IMR-90 (cell line): Measurements from ENCODE around the gene GATA2. TPM values are rescaled to one million over a fixed set of nuclear protein-coding genes. Genes with fewer than 3 reads are reported as not detected.

Experiments
- ATAC-seq: fragments of 200-7000 bp; cut with Tn5 transposase; 2 replicates; pipeline ENCODE4 v1.9.1; 2020; ENCODE audit warnings: low read depth, mild to moderate bottlenecking, moderate library complexity
- BruUV-seq: library from RNA; stranded (reverse); fragments of 400-500 nt; replicated peaks from 2 replicates; lab custom pipeline; 2021; lab: Mats Ljungman, UMichigan
- CTCF ChIA-PET: fragments of 300-600 bp; formaldehyde crosslinking; extraction: SDS; loops from one replicate; lab custom pipeline; 2021; ENCODE audit warnings: antibody characterized with exemption; lab: Yijun Ruan, JAX
- POLR2A ChIA-PET: fragments of 300-600 bp; sonication (Branson Sonifier 250); formaldehyde crosslinking; loops from one replicate; lab custom pipeline; 2022; ENCODE audit warnings: antibody characterized with exemption; ENCODE audit not compliant: unreplicated experiment; lab: Charles Lee
- DNase-seq: peaks from one replicate; pipeline ENCODE4 v3.0.0; 2013
- H2AFZ ChIP-seq: replicated peaks from 2 replicates; pipeline ENCODE3; 2013; ENCODE audit warnings: low read length, mild to moderate bottlenecking; ENCODE audit not compliant: poor library complexity
- H2AK5ac ChIP-seq: 2 replicates; pipeline ENCODE4 v1.6.1; 2013; ENCODE audit warnings: low read depth, low read length, inconsistent platforms
- H2AK9ac ChIP-seq: replicated peaks from 2 replicates; pipeline ENCODE3; 2013; ENCODE audit warnings: mild to moderate bottlenecking, low read depth, low read length, moderate library complexity; ENCODE audit not compliant: poor library complexity
- H2BK120ac ChIP-seq: 2 replicates; pipeline ENCODE4 v1.6.1; 2013; ENCODE audit warnings: low read depth, low read length, inconsistent platforms
- H2BK15ac ChIP-seq: 3 replicates; pipeline ENCODE4 v1.6.1; 2013; ENCODE audit warnings: low read depth, low read length, inconsistent platforms
- H2BK20ac ChIP-seq: 2 replicates; pipeline ENCODE4 v1.6.1; 2013; ENCODE audit warnings: low read depth, mild to moderate bottlenecking, inconsistent platforms, low read length, moderate library complexity
- H2BK5ac ChIP-seq: 2 replicates; pipeline ENCODE4 v1.6.1; 2013; ENCODE audit warnings: mild to moderate bottlenecking, low read depth, low read length, inconsistent platforms; ENCODE audit not compliant: poor library complexity, severe bottlenecking
- H3K14ac ChIP-seq: replicated peaks from 2 replicates; pipeline ENCODE4 v1.6.1; 2013; ENCODE audit warnings: low read depth, low read length, inconsistent platforms
- H3K18ac ChIP-seq: 2 replicates; pipeline ENCODE4 v1.6.1; 2013; ENCODE audit warnings: low read depth, low read length, control low read depth
- H3K23ac ChIP-seq: 2 replicates; pipeline ENCODE4 v1.6.1; 2013; ENCODE audit warnings: low read depth, low read length, inconsistent platforms
- H3K27ac ChIP-seq: 2 replicates; pipeline ENCODE4 v1.5.1; 2013; ENCODE audit warnings: mild to moderate bottlenecking, control low read depth, low read length; ENCODE audit not compliant: insufficient read depth
- H3K27me3 ChIP-seq: 2 replicates; pipeline ENCODE4 v1.6.1; 2013; ENCODE audit warnings: low read length; ENCODE audit not compliant: control insufficient read depth, insufficient read depth
- H3K36me3 ChIP-seq: 2 replicates; pipeline ENCODE4 v1.6.1; 2013; ENCODE audit warnings: low read length, mixed read lengths; ENCODE audit not compliant: control insufficient read depth, insufficient read depth
- H3K4ac ChIP-seq: 2 replicates; pipeline ENCODE4 v1.6.1; 2013; ENCODE audit warnings: low read depth, low read length, inconsistent platforms
- H3K4me1 ChIP-seq: 2 replicates; pipeline ENCODE4 v1.6.1; 2013; ENCODE audit warnings: low read length, mixed read lengths; ENCODE audit not compliant: control insufficient read depth, insufficient read depth
- H3K4me2 ChIP-seq: 2 replicates; pipeline ENCODE4 v1.6.1; 2013; ENCODE audit warnings: low read depth, mild to moderate bottlenecking, control low read depth, low read length, moderate library complexity
- H3K4me3 ChIP-seq: 2 replicates; pipeline ENCODE4 v1.5.1; 2013; ENCODE audit warnings: low read depth, mild to moderate bottlenecking, control low read depth, low read length, moderate library complexity; ENCODE audit not compliant: insufficient read depth
- H3K56ac ChIP-seq: 2 replicates; pipeline ENCODE4 v1.6.1; 2013; ENCODE audit warnings: low read length, inconsistent platforms; ENCODE audit not compliant: insufficient read depth; ENCODE audit errors: extremely low read depth
- H3K79me1 ChIP-seq, 2 experiments: 2 replicates each; pipeline ENCODE4 v1.6.1; 2013; ENCODE audit warnings: low read length in 2 of 2, inconsistent platforms in 1 of 2, low read depth in 1 of 2
- H3K9ac ChIP-seq: 2 replicates; pipeline ENCODE4 v1.6.1; 2013; ENCODE audit warnings: low read depth, low read length, control low read depth
- H3K9me1 ChIP-seq: 2 replicates; pipeline ENCODE4 v1.6.1; 2013; ENCODE audit warnings: low read length, inconsistent platforms; ENCODE audit not compliant: insufficient read depth
- H3K9me3 ChIP-seq: 2 replicates; pipeline ENCODE4 v1.6.1; 2013; ENCODE audit warnings: low read length; ENCODE audit not compliant: control insufficient read depth, insufficient read depth
- H4K20me1 ChIP-seq: 2 replicates; pipeline ENCODE4 v1.6.1; 2013; ENCODE audit warnings: low read length, inconsistent platforms; ENCODE audit not compliant: insufficient read depth
- H4K5ac ChIP-seq: 2 replicates; pipeline ENCODE4 v1.6.1; 2013; ENCODE audit warnings: mild to moderate bottlenecking, low read depth, low read length, control low read depth
- H4K8ac ChIP-seq, 2 experiments: 2 replicates each; pipeline ENCODE4 v1.6.1; 2013; ENCODE audit warnings: low read depth in 2 of 2, low read length in 2 of 2, control low read depth in 1 of 2, inconsistent platforms in 1 of 2
- H4K91ac ChIP-seq: 2 replicates; pipeline ENCODE4 v1.6.1; 2013; ENCODE audit warnings: low read depth, low read length, inconsistent platforms; ENCODE audit not compliant: insufficient read depth
- CEBPB ChIP-seq: IDR thresholded peaks from 2 replicates; pipeline ENCODE4 v1.6.1; 2012; ENCODE audit warnings: low read depth, low read length, improper control_type of control experiment
- CTCF ChIP-seq: conservative IDR thresholded peaks from 2 replicates; pipeline ENCODE4 v1.5.1; 2012; ENCODE audit warnings: mild to moderate bottlenecking, low read depth, low read length, improper control_type of control experiment
- MAFK ChIP-seq: IDR thresholded peaks from 2 replicates; pipeline ENCODE4 v1.6.1; 2012; ENCODE audit warnings: low read depth, low read length, improper control_type of control experiment
- MAZ ChIP-seq: IDR thresholded peaks from 2 replicates; pipeline ENCODE4 v1.6.1; 2012; ENCODE audit warnings: low read depth, mild to moderate bottlenecking, low read length, improper control_type of control experiment, moderate library complexity, borderline replicate concordance
- MXI1 ChIP-seq: IDR thresholded peaks from 2 replicates; pipeline ENCODE4 v1.6.1; 2012; ENCODE audit warnings: low read depth, mild to moderate bottlenecking, low read length, moderate library complexity, borderline replicate concordance
- NFE2L2 ChIP-seq: fragments of 150-350 bp; IDR thresholded peaks from 2 replicates; pipeline ENCODE4 v1.6.1; 2016; ENCODE audit warnings: low read depth, mild to moderate bottlenecking, low read length
- RCOR1 ChIP-seq: IDR thresholded peaks from 2 replicates; pipeline ENCODE4 v1.6.1; 2012; ENCODE audit warnings: mild to moderate bottlenecking, low read length, improper control_type of control experiment; ENCODE audit not compliant: insufficient replicate concordance
- RFX5 ChIP-seq: IDR thresholded peaks from 2 replicates; pipeline ENCODE4 v1.8.0; 2012; ENCODE audit warnings: low read depth, mild to moderate bottlenecking, low read length, moderate library complexity
- SMC3 ChIP-seq: fragments of 150-350 bp; IDR thresholded peaks from 2 replicates; pipeline ENCODE4 v1.6.1; 2016; ENCODE audit warnings: low read depth, mild to moderate bottlenecking, antibody characterized with exemption, low read length, moderate library complexity
- WGBS, 2 experiments: methylation state at CpG; one replicate each; pipeline versions ENCODE4 v1.1.5 to v1.1.7; 2013; ENCODE audit warnings: missing lambda C conversion rate in 2 of 2; ENCODE audit not compliant: insufficient read length in 1 of 2; ENCODE audit errors: extremely low coverage in 2 of 2; 5-methylcytosine and 5-hydroxymethylcytosine counted together
- dilution Hi-C: fragments of 300-500 bp; cut with HindIII; formaldehyde crosslinking; loops from one replicate; pipeline ENCODE4 v1.14.3; 2018; ENCODE audit warnings: low sequenced_read_pairs; ENCODE audit not compliant: unreplicated experiment
- in situ Hi-C: fragments of 300-500 bp; cut with MboI; formaldehyde crosslinking; loops from 3 replicates; pipeline ENCODE4 v1.14.3; 2019; ENCODE audit warnings: low sequenced_read_pairs, inconsistent platforms, mixed read lengths
- intact Hi-C: fragments of 100-400 bp; cut with micrococcal nuclease; formaldehyde crosslinking; loops from 2 replicates; pipeline ENCODE4 v1.10.0; 2022
- polyA plus RNA-seq, 3 experiments: library from polyadenylated mRNA; depleted of rRNA; stranded (reverse); fragments of >200 nt; gene quantifications; 2 replicates each; pipeline ENCODE4 v1.2.3, GENCODE V29; 2012; ENCODE audit warnings: low replicate concordance in 1 of 3
- total RNA-seq: library from RNA; depleted of rRNA; stranded (reverse); fragments of >200 nt; gene quantifications from 2 replicates; pipeline ENCODE4 v1.2.3, GENCODE V29; 2012
- TF ChIP-seq, protein P1 (sequence below): fragments of 150-350 bp; IDR thresholded peaks from 2 replicates; pipeline ENCODE4 v1.6.1; 2017; ENCODE audit warnings: mild to moderate bottlenecking, antibody characterized with exemption, low read length, low read depth

The GATA2 gene
- total and polyA plus RNA-seq, 2 of the 4 experiments (the other 2 are of a cell fraction) = 2.2 to 13.5 TPM

- H4K20me1 ChIP-seq = no peaks in the 10 kb centered on the region
- ChIA-PET CTCF (no interaction called here), POLR2A (no interaction called here)
- H3K27me3 ChIP-seq = peaks cover 43% of the 10 kb centered on the region
- peaks cover 10% of the 10 kb centered on the region for H3K9me3 ChIP-seq
- H3K4me3 ChIP-seq = no peak overlapping the region
- no peak overlapping the region for H3K27ac ChIP-seq
- dilution Hi-C loops = no loop called here
- no peak overlapping the region for H3K14ac ChIP-seq
- no peak overlapping the region for H3K18ac ChIP-seq
- H3K4me2 ChIP-seq = no peak overlapping the region
- intact Hi-C loops = no loop called here
- DNase-seq (no peak), ATAC-seq (no peak)
- no peak overlapping the region for H4K5ac ChIP-seq
- no peak overlapping the region for H3K4ac ChIP-seq
- no peak overlapping the region for H2AK5ac ChIP-seq
- no peaks in the 10 kb centered on the region for H3K36me3 ChIP-seq
- no peak overlapping the region for H2BK5ac ChIP-seq
- no peak overlapping the region for H2BK20ac ChIP-seq
- H3K4me1 ChIP-seq = no peaks in the 10 kb centered on the region
- no peak overlapping the region for H4K91ac ChIP-seq
- no peak overlapping the region for H2AK9ac ChIP-seq
- no peak overlapping the region for H3K23ac ChIP-seq
- H3K56ac ChIP-seq = no peak overlapping the region
- no peaks in the 10 kb centered on the region for H3K9me1 ChIP-seq
- H2BK120ac ChIP-seq = no peak overlapping the region
- in situ Hi-C loops = no loop called here
- H4K8ac ChIP-seq = no peak overlapping the region
- H2AFZ ChIP-seq = no peak overlapping the region
- TF ChIP-seq, protein P1, sequence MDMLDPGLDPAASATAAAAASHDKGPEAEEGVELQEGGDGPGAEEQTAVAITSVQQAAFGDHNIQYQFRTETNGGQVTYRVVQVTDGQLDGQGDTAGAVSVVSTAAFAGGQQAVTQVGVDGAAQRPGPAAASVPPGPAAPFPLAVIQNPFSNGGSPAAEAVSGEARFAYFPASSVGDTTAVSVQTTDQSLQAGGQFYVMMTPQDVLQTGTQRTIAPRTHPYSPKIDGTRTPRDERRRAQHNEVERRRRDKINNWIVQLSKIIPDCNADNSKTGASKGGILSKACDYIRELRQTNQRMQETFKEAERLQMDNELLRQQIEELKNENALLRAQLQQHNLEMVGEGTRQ = no peak
- TF ChIP-seq CTCF (no peak), MAFK (no peak), CEBPB (no peak), NFE2L2 (no peak), RCOR1 (no peak), RFX5 (no peak), MXI1 (no peak), MAZ (no peak), SMC3 (no peak)
- no peak overlapping the region for H2BK15ac ChIP-seq
- H3K9ac ChIP-seq = no peak overlapping the region
- no peaks in the 10 kb centered on the region for H3K79me1 ChIP-seq
- no TSS peak for BruUV-seq
- no CpG with 5 or more reads among the region's 3 CpGs for WGBS, 2 experiments
Observed at GRCh38 chr3:128539376-128539775, 46.4 kb upstream of the GATA2 start.
